C4-2B (cell line): ENCODE results near the gene ARHGEF5.
A peak's percentile ranks its signal among the peaks of the same experiment; 100 is the strongest.

Experiments used
- H3K27ac ChIP-seq: fragments of 450-650 bp; 2 replicates; pipeline ENCODE4 v1.5.1; 2017
- CTCF ChIP-seq: fragments of 450-650 bp; conservative IDR thresholded peaks from 2 replicates; pipeline ENCODE4 v1.5.1; 2017; ENCODE audit warnings: mild to moderate bottlenecking
- ZFX ChIP-seq: fragments of 450-650 bp; IDR thresholded peaks from 2 replicates; pipeline ENCODE4 v1.6.1; 2017

ARHGEF5 gene

GRCh38 chr7:144391823-144392255, 36.6 kb downstream of the ARHGEF5 start:
- H3K27ac ChIP-seq: no peak overlapping the region
- TF ChIP-seq ZFX: no peak
- peak; percentile 91 for TF ChIP-seq CTCF

- no peak overlapping the region for H3K27ac ChIP-seq
- TF ChIP-seq ZFX (no peak), CTCF (no peak)
Measured at GRCh38 chr7:144397086-144397485, 41.9 kb downstream of the ARHGEF5 start.

GRCh38 chr7:144398291-144398690, 43.1 kb downstream of the ARHGEF5 start:
- no peak overlapping the region for H3K27ac ChIP-seq
- TF ChIP-seq CTCF: no peak
- TF ChIP-seq ZFX: no peak

- TF ChIP-seq CTCF: no peak
- no peak for TF ChIP-seq ZFX
- H3K27ac ChIP-seq: no peak overlapping the region
Measured at GRCh38 chr7:144398911-144399310, 43.7 kb downstream of the ARHGEF5 start.

GRCh38 chr7:144399946-144400345, 44.7 kb downstream of the ARHGEF5 start:
- no peak overlapping the region for H3K27ac ChIP-seq
- TF ChIP-seq CTCF (no peak), ZFX (no peak)

GRCh38 chr7:144401490-144401889, 46.3 kb downstream of the ARHGEF5 start:
- TF ChIP-seq ZFX: no peak
- H3K27ac ChIP-seq: no peak overlapping the region

GRCh38 chr7:144403102-144403501, 47.9 kb downstream of the ARHGEF5 start:
- no peak overlapping the region for H3K27ac ChIP-seq
- TF ChIP-seq ZFX (no peak), CTCF (no peak)

- no peak for TF ChIP-seq ZFX
- TF ChIP-seq CTCF: no peak
- H3K27ac ChIP-seq: no peak within 1 kb of the TSS
Measured at GRCh38 chr7:144403649-144404061, 48.5 kb downstream of the ARHGEF5 start, which contains the start of gene NOBOX. Gene NOBOX (minus strand): TSS chr7:144403693.
